Stimulated activated naive CD8-positive, alpha-beta T cell treated with anti-CD3 and anti-CD28 coated beads, Interleukin-15, amount 100 ng/mL, for 72 hours (primary cell): ENCODE data around the gene TMCO5A.

Experiments used
- ATAC-seq: fragments of 150-1000 bp; cut with Tn5 transposase; 2 replicates; pipeline ENCODE4 v1.10.0; 2021; ENCODE audit warnings: mild to moderate bottlenecking, moderate library complexity
- DNase-seq, 2 donors: peaks; one replicate each; pipeline ENCODE4 v3.0.0; 2021 to 2022
- H3K27ac Mint-ChIP-seq, 2 donors: one replicate each; pipeline ENCODE4 v1.8.0; 2022; ENCODE audit warnings: mild to moderate bottlenecking in 2 of 2, mixed read lengths in 2 of 2, moderate library complexity in 2 of 2
- H3K27me3 Mint-ChIP-seq: one replicate; pipeline ENCODE4 v1.8.0; 2022; ENCODE audit warnings: mixed read lengths
- H3K4me1 Mint-ChIP-seq: one replicate; pipeline ENCODE4 v1.8.0; 2022; ENCODE audit warnings: mild to moderate bottlenecking, mixed read lengths
- H3K4me3 Mint-ChIP-seq, 2 donors: one replicate each; pipeline ENCODE4 v1.8.0; 2022; ENCODE audit warnings: mild to moderate bottlenecking in 2 of 2, mixed read lengths in 2 of 2, moderate library complexity in 1 of 2
- H3K9me3 Mint-ChIP-seq, 2 donors: one replicate each; pipeline ENCODE4 v1.8.0; 2022; ENCODE audit warnings: mixed read lengths in 2 of 2

Gene TMCO5A

DNA sequence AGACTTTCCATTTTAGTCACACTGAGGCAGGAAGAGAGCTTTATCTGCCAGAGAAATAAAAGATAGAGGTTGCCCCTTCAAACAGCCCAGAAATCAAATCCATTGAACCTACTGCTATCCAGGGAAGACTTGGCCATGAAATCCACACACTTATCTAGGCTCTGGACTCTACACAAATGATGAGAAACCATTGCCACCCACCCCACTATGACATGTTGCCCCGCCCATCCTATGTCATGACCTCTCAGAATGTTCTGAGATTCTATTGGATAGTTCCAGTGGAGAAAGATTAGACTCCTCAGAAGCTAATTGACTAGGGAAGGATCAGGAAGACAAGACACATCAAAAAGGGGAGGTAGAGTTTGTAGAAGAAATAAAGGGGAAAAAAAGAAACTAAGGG is at the start of gene TMCO5A:
Gene TMCO5A (plus strand): TSS at position 301 of the 400 bp plus-strand sequence. CDS start 1,684 bp downstream, outside the sequence.
- Mint-ChIP-seq H3K27me3 (no peaks in the 10 kb centered on the region), H3K4me1 (no peaks in the 10 kb centered on the region), H3K27ac (no peak within 1 kb of the TSS), H3K9me3 (peaks cover 4 to 7% of the 10 kb centered on the region in 2 donors), H3K4me3 (no peak within 1 kb of the TSS)
- no peak for DNase-seq
- no peak for ATAC-seq

DNA sequence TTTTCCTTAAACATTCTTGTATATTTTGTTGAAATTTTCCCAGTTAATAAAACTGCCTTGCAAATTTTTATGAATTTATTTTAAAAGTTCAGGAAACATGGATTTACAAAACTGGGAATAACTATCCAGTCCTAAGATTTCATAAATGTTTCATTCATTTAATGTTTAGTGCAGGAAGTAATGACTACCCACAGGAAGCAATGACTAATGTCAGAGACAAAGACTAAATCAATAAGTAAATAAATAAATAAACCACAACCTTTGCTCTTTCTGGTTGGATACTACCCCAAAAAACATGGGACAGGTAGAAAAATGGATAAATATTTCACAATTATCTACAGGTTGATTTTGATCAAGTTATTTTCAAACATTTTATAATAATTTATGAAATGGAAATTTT is 48.8 kb upstream of the TMCO5A start:
- no peak for DNase-seq
- no peak for ATAC-seq
- Mint-ChIP-seq H3K4me1 (no peaks in the 10 kb centered on the region), H3K4me3 (no peak overlapping the region), H3K27me3 (peaks cover 5% of the 10 kb centered on the region), H3K9me3 (no peaks in the 10 kb centered on the region), H3K27ac (no peak overlapping the region)

DNA sequence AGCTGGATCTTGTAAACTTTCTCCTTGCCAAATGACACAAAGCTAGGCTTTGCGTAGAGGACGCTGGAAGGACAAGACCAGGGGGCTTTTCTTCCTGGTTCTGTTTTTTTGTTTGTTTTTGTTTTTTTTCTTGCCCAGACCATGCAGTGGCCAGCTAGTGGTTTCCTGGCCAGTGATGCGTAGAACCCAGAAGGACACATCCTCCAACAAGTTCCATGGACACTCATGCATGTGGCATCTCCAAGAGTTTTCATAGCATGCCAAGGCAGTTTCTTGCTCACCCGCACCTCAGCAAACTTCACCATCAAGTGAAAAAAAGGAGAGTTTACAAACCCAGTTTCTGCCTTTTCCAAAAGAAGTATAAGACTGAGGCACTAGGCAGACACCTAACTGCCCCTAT is 46.1 kb upstream of the TMCO5A start:
- Mint-ChIP-seq H3K27me3 (no peaks in the 10 kb centered on the region), H3K4me3 (no peak overlapping the region), H3K27ac (no peak overlapping the region), H3K4me1 (no peaks in the 10 kb centered on the region), H3K9me3 (no peaks in the 10 kb centered on the region)
- ATAC-seq (no peak), DNase-seq (no peak)

DNA sequence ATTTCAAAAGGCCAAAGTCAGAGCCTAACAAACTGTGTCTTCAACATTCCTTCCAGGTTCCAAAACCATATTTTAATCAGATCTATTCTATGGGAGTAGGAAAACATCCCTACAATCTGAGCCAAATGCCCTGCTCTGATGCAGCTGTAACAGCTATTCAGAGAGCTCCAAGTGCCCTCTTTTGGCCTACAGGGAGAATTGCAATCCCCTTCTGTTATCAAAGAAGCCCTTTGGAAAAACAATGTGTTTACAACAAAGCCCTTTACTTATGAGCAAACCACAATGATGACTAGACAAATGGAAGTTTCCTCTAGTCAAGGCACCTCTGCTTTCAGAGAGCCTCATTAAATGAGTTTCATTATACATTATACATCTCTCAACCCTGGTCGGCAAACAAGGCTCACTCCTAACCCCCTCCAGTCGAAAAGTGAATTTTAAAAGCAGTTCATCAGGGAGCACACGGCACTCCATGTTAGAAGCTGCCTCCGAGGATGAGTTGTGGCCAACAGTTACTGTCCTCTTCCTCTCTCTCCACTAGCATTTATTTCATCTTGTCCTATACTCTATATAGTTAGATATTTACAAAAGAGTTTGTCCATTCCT is 42.6 kb upstream of the TMCO5A start:
- Mint-ChIP-seq H3K27ac (no peak overlapping the region), H3K4me1 (no peaks in the 10 kb centered on the region), H3K9me3 (no peaks in the 10 kb centered on the region), H3K4me3 (no peak overlapping the region), H3K27me3 (no peaks in the 10 kb centered on the region)
- DNase-seq = peak in 1 of 2 donors; percentile 4
- ATAC-seq = no peak

DNA sequence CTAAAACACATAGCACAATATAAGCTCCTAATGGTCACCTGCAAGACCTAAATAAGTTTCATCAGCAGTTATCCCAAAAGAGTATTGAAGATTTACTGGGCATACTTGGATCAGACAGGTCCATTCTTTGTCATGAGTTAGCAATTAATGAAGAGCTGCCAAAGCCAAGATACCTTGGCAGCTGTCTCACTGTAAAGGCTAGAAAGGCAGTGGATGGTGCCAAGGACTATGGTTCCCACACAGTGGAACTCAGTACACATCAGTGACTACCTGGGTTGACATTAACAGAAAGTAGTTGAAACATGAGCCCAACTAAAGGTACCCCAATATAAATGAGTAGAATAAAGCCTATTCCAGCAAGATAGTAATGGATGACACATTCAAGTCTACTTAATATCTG is 41.1 kb upstream of the TMCO5A start:
- Mint-ChIP-seq H3K27ac (no peak overlapping the region), H3K9me3 (no peaks in the 10 kb centered on the region), H3K4me1 (no peaks in the 10 kb centered on the region), H3K27me3 (no peaks in the 10 kb centered on the region), H3K4me3 (no peak overlapping the region)
- DNase-seq (no peak), ATAC-seq (no peak)

DNA sequence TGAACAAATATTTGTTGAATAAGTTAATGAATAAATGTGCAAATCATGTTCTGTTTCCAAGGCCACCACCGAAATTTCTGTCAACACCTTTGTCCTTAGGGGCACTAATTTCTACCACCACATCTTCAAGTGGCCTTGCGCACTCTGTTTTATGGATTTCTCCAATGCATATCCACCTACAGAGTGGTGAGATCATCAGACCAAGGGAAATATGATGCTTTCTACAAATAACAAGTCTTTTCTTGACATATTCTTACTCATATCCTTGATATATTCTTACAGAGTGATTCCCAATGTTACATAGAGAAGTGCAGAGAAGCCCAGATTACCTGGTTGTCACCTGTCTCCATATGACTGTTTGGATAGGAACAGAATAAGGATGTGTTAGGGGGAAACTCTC is 36.1 kb upstream of the TMCO5A start:
- H3K4me3 Mint-ChIP-seq = no peak overlapping the region
- no peaks in the 10 kb centered on the region for H3K4me1 Mint-ChIP-seq
- no peak overlapping the region for H3K27ac Mint-ChIP-seq
- no peak for ATAC-seq
- H3K9me3 Mint-ChIP-seq = no peaks in the 10 kb centered on the region
- no peak for DNase-seq
- H3K27me3 Mint-ChIP-seq = no peaks in the 10 kb centered on the region

DNA sequence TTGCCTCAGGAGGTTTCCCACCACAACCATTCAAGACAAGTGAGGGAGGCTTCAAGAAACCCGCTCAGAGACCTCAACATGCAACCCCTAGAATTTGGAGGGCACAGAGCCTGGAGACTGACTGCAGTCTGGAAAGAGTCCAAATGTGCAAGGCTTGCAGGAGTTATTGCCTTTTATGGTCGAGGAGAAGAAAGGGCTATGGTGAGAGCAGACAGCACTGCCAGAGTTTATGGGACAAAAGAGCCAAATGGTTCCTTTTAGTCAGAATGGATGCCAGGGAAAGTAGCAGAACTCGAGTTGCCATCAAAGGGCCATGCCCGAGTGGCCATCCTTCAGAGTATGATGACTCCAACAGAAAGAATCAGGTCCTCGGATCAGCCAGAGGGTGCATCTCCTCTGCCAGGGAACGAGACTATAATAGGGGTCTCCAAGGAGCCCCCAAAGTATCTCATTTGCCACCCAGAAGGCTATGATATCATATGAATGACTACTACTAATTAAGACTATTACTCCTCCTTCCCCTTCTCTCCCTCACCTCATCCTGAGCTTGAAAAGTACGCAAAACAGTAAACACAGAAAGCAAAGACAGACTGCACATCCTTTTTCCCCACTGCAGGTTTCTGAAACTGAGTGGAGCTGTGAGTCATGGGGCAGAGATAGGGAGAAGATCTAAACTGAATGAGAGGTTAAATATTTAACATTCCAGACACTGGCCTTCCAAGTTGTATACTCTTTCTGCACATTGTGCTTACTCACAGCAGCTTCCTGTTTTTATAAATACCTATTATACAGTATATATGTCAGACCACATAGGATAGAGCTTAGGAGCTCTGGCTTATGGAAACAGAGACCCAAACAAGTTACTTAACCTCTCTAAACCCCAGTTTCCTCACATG is 33.9 kb upstream of the TMCO5A start:
- H3K9me3 Mint-ChIP-seq = no peaks in the 10 kb centered on the region
- H3K4me1 Mint-ChIP-seq = no peaks in the 10 kb centered on the region
- DNase-seq (no peak), ATAC-seq (no peak)
- no peak overlapping the region for H3K4me3 Mint-ChIP-seq
- H3K27me3 Mint-ChIP-seq = no peaks in the 10 kb centered on the region
- no peak overlapping the region for H3K27ac Mint-ChIP-seq

DNA sequence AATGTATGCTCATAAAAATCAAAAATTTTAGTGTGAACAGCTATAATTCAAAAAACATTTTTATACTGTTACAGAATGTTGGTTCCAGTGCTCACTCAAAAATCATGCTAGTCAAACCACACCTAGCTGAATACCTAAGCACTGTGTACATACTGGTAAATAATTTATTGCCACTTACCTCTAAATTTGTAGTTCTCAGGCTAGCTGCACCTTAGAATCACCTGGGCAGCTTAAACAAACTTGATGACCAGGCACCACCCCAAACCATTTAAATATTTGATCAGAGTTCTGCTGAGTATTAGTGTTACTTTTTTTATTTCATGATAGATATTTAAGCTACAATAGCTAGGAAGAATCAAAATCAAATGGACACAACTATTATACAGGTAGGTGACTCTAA is 32.3 kb upstream of the TMCO5A start:
- H3K27ac Mint-ChIP-seq = no peak overlapping the region
- no peak overlapping the region for H3K4me3 Mint-ChIP-seq
- DNase-seq = no peak
- H3K27me3 Mint-ChIP-seq = no peaks in the 10 kb centered on the region
- no peak for ATAC-seq
- no peaks in the 10 kb centered on the region for H3K4me1 Mint-ChIP-seq
- no peaks in the 10 kb centered on the region for H3K9me3 Mint-ChIP-seq

DNA sequence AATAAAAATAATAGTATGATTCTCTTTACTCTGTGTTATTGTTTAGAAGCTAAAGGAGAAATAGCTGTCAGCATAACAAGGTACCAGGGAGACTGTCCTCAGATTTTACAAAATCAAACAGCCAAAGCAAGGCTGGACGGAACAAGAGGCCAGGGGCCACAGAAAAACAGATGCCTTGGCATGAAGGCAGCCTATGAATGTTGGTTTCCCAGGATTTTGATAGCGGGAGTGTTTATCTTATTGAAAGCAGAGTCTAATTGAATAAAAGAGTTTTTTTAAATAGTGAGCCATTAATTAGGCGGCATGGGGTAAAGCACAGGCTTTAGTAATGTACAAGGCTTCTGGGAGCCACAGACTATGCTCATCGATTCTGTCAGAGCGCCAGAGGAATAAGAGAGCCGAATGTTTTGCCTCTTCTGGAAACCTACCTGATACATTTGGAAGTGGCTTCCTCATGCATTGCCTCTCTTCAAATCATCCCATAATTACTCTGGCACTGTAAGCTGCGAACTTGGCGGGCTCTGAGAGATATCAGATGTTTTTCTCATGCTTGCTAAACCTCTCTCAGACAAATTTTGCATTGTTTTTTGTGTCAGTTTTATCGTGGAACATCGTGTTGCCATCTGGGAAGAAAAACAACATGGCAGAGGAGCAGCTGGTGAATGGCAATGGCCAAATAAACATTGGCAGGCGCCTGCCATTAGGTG is 30.4 kb upstream of the TMCO5A start:
- no peak for ATAC-seq
- no peaks in the 10 kb centered on the region for H3K27me3 Mint-ChIP-seq
- H3K27ac Mint-ChIP-seq = no peak overlapping the region
- no peaks in the 10 kb centered on the region for H3K9me3 Mint-ChIP-seq
- H3K4me3 Mint-ChIP-seq = no peak overlapping the region
- H3K4me1 Mint-ChIP-seq = no peaks in the 10 kb centered on the region
- no peak for DNase-seq

DNA sequence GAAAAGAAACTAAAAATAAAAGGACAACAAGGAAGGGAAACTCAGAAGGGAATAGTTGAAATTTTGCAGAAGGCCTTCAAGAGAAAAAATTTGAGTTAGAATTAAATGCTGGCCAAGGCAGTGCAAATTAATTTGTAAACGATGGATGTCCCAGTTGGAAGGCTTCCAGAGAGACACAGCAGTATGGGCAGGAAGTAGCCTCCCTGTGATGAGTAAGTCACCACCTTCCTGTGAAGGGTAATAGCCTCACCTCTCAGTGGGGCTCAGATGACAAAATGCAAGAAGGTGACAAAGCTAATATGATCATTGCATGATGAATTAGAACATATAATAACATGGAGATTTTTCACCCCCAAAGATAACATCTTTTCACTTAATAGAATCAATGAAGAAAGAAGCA is 27.3 kb upstream of the TMCO5A start:
- no peak for ATAC-seq
- no peaks in the 10 kb centered on the region for H3K4me1 Mint-ChIP-seq
- no peak overlapping the region for H3K4me3 Mint-ChIP-seq
- no peak overlapping the region for H3K27ac Mint-ChIP-seq
- no peak for DNase-seq
- no peaks in the 10 kb centered on the region for H3K9me3 Mint-ChIP-seq
- H3K27me3 Mint-ChIP-seq = no peaks in the 10 kb centered on the region

DNA sequence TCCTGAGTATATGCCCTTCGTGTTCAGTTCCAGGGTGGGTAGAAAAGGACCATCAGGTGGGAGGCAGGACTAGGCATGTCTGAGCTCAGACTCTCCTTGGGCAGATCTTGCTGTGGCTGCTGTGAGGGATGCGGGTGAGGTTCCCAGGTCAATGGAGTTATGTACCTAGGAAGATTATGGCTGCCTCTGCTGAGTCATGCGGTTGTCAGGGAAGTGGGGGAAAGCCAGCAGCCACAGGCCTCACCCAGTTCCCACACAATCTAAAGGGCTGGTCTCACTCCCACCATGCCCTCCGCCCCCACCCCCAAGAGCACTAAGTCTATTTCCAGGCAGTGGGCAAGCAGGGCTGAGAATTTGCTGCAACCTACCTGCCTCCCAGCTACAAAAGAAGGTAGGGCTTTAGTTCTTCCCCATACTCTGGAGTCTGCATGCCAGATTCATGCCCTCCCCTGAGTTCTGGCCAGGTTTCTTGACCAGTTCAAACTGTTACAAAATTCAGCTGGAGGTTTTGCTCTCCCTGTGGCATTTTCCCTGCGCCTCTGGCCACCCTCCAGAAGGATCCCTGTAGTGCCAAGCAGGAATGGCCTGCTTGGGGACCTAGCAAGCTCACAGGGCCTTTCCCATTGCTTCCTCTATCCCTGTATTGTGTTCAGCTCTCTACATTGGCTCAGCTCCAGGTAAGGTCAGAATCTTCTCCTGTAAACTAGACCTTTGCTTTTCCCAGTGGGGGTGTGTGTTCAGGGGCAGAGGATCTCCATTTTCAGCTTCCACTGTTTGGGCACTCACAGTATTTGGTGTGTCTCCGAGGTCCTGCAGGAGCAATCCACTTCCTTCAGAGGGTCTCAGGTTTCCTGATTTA is 12.7 kb upstream of the TMCO5A start:
- no peak for ATAC-seq
- peaks cover 10 to 14% of the 10 kb centered on the region in 2 donors for H3K9me3 Mint-ChIP-seq
- H3K4me3 Mint-ChIP-seq = no peak overlapping the region
- H3K27ac Mint-ChIP-seq = peak overlapping the region in 1 of 2 donors; percentile 39
- DNase-seq = no peak
- H3K4me1 Mint-ChIP-seq = no peaks in the 10 kb centered on the region
- H3K27me3 Mint-ChIP-seq = peaks cover 31% of the 10 kb centered on the region

DNA sequence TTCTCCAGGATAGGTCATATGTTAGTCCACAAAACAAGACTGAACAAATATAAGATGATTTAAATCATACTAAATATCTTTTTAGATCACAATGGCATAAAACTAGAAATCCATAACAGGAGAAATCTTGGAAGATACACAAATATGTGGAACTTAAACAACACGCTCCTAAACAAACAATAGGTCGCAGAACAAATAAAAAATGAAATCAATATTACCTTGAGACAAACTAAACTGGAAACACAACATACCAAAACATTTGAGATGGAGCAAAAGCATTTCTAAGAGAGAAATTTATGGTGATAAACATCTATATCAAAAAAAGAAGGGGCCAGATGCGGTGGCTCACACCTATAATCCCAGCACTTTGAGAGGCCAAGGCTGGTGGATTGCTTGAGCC is 8.3 kb upstream of the TMCO5A start:
- no peaks in the 10 kb centered on the region for H3K4me1 Mint-ChIP-seq
- H3K4me3 Mint-ChIP-seq = no peak overlapping the region
- H3K27ac Mint-ChIP-seq = no peak overlapping the region
- DNase-seq = no peak
- no peak for ATAC-seq
- peaks cover 10 to 14% of the 10 kb centered on the region in 2 donors for H3K9me3 Mint-ChIP-seq
- H3K27me3 Mint-ChIP-seq = peaks cover 29% of the 10 kb centered on the region

DNA sequence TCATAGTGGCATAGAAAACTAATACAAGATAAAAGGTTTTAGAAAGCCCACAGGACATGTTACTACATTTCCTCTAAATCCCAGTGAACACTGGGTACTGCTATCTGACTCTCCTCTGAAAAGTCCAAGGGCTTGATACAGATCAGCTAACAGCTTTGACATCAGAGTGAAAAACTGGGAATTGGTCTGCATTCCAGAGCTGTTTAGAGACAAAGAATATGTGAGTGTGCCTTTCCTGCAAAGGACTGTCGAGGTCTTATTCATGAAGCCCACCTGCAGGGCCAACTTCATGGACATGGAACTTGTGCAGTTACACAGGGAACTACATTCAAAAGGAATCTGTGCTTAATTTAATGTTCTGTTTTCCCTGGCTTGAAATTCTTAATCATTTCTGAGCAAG is 5.2 kb upstream of the TMCO5A start:
- Mint-ChIP-seq H3K4me3 (no peak overlapping the region), H3K27me3 (peaks cover 2% of the 10 kb centered on the region), H3K9me3 (peaks cover 0 to 5% of the 10 kb centered on the region in 2 donors), H3K4me1 (no peaks in the 10 kb centered on the region), H3K27ac (no peak overlapping the region)
- ATAC-seq = no peak
- no peak for DNase-seq

DNA sequence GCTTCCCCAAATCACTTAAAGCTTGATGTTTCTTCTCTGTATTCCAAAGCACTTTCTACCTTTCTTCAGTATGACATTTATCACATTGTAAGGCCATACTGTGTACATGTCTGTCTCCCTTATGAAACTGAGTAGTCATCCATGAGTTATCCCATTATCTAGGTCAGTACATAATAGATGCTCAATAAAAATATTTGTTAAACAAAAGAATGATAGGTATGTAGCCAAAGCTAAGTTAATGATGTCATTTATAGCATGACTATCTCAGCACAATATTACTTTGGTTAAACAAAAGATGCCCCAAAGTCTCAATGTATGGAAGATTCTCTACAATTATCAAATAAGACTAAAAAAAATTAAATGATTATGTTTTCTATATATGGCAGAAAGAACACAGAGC is 3.1 kb upstream of the TMCO5A start:
- no peak overlapping the region for H3K4me3 Mint-ChIP-seq
- H3K9me3 Mint-ChIP-seq = peaks cover under 1 to 4% of the 10 kb centered on the region in 2 donors
- no peaks in the 10 kb centered on the region for H3K4me1 Mint-ChIP-seq
- H3K27ac Mint-ChIP-seq = no peak overlapping the region
- ATAC-seq = no peak
- no peaks in the 10 kb centered on the region for H3K27me3 Mint-ChIP-seq
- no peak for DNase-seq

DNA sequence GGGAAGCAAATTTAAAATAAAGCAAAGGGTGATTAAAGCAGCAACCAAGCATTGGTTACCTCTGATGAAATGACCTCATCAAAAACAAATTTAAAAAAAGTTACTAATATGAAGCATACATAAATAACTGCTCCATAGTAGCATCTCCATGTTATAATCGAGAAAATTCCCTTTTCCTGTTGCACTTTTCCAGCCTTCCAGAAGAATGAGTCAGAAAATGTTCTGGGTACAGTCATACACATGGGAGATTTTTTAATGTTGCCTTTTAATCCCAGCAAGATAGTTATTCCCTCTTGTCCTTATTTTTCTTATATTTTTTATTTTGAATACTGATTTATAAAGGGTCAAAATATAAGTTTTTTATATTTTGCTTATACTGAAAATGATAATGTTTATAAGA is 2.6 kb upstream of the TMCO5A start:
- DNase-seq = no peak
- no peak overlapping the region for H3K4me3 Mint-ChIP-seq
- no peak for ATAC-seq
- no peaks in the 10 kb centered on the region for H3K4me1 Mint-ChIP-seq
- no peak overlapping the region for H3K27ac Mint-ChIP-seq
- H3K27me3 Mint-ChIP-seq = no peaks in the 10 kb centered on the region
- H3K9me3 Mint-ChIP-seq = peaks cover 4 to 6% of the 10 kb centered on the region in 2 donors
